Cardiac muscle cell (in vitro differentiated cells and primary cell): ENCODE results near the gene MRPL24. TPM values are rescaled to one million over a fixed set of nuclear protein-coding genes. Genes with fewer than 3 reads are reported as not detected.

Experiments
- DNase-seq, 2 donors: peaks; one replicate each; pipeline versions ENCODE4 v3.0.0 to v3.0.0-alpha.2; 2010 to 2017; ENCODE audit warnings: low read depth in 1 of 2, low spot score in 1 of 2
- H3K27ac ChIP-seq: fragments of 200-600 bp; sonication (generic); 2 replicates; pipeline ENCODE4 v1.5.1; 2016
- H3K27me3 ChIP-seq: fragments of 200-600 bp; sonication (generic); 2 replicates; pipeline ENCODE4 v1.6.0; 2016; ENCODE audit warnings: control low read depth
- H3K36me3 ChIP-seq: fragments of 200-600 bp; sonication (generic); 2 replicates; pipeline ENCODE4 v1.5.1; 2016; ENCODE audit warnings: control low read depth
- H3K4me1 ChIP-seq: fragments of 200-600 bp; sonication (generic); 2 replicates; pipeline ENCODE4 v1.8.1; 2017; ENCODE audit warnings: low read depth, mild to moderate bottlenecking, mixed run types
- H3K4me3 ChIP-seq: fragments of 200-600 bp; sonication (generic); 2 replicates; pipeline ENCODE4 v1.5.1; 2016; ENCODE audit warnings: mild to moderate bottlenecking
- H3K9me3 ChIP-seq: fragments of 200-600 bp; sonication (generic); 2 replicates; pipeline ENCODE4 v1.5.1; 2017; ENCODE audit warnings: low read depth, mild to moderate bottlenecking, control low read depth
- polyA plus RNA-seq: library from polyadenylated mRNA; unstranded; fragments of >200 nt; fragmentation: Nextera tagmentation; extraction: Ambion mirVana; gene quantifications from 2 replicates; pipeline ENCODE4 v1.2.1, GENCODE V29; 2016
- total RNA-seq: library from RNA; depleted of rRNA; stranded (reverse); fragments of >200 nt; gene quantifications from 2 replicates; pipeline ENCODE4 v1.2.3, GENCODE V29; 2016
- TF ChIP-seq, protein P1 (sequence below): IDR thresholded peaks from 2 replicates; pipeline ENCODE4 v1.5.1; 2012; ENCODE audit warnings: low read depth, mild to moderate bottlenecking, low read length

The MRPL24 gene
- total and polyA plus RNA-seq, 2 experiments from 2014 or later = 34.9 to 77.7 TPM

DNA sequence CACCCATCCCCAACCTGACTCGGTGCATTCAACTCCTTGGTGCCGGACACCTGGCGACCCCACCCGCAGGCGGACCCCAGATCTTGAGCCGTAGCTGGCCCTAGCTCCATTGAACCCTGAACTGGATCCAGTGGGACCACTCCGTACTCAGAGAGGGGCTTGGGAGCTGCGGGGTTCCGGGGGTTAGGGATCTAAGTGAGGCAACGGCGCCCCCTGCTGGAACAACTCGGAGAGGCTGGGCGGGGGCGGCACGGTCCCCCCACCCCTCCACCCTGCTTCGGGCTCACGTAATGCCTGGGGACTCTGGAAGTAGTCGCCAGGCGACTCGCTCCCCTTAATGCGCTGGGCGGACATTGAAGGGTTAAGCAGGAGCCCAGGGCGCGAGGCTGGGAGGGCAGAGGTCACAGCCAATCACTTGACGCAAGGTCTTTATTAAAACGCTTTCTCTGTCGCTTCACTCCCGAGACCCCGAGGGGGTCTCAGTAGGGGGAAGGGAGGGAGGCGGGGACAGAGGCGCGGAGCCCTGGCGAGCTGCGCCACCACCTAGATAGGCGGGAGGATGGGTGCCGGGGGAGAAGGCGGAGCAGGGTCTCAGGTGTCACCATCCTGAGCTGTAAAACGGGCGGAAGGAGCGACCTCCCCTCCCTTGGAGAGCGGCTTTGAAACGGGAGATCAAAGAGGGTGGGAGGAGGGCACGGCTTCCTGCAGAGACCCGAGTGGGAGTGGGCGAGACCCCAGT, 34.8 kb downstream of the MRPL24 start:
- peak; percentile 71 to 85 for DNase-seq
- H3K27ac ChIP-seq = peak overlapping the region; percentile 80
- H3K36me3 ChIP-seq = no peaks in the 10 kb centered on the region
- H3K27me3 ChIP-seq = no peaks in the 10 kb centered on the region
- TF ChIP-seq, protein P1, sequence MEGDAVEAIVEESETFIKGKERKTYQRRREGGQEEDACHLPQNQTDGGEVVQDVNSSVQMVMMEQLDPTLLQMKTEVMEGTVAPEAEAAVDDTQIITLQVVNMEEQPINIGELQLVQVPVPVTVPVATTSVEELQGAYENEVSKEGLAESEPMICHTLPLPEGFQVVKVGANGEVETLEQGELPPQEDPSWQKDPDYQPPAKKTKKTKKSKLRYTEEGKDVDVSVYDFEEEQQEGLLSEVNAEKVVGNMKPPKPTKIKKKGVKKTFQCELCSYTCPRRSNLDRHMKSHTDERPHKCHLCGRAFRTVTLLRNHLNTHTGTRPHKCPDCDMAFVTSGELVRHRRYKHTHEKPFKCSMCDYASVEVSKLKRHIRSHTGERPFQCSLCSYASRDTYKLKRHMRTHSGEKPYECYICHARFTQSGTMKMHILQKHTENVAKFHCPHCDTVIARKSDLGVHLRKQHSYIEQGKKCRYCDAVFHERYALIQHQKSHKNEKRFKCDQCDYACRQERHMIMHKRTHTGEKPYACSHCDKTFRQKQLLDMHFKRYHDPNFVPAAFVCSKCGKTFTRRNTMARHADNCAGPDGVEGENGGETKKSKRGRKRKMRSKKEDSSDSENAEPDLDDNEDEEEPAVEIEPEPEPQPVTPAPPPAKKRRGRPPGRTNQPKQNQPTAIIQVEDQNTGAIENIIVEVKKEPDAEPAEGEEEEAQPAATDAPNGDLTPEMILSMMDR = peak; percentile 79
- no peaks in the 10 kb centered on the region for H3K9me3 ChIP-seq
- peak overlapping the region; percentile 77 for H3K4me3 ChIP-seq
- H3K4me1 ChIP-seq = peaks cover 54% of the 10 kb centered on the region

DNA sequence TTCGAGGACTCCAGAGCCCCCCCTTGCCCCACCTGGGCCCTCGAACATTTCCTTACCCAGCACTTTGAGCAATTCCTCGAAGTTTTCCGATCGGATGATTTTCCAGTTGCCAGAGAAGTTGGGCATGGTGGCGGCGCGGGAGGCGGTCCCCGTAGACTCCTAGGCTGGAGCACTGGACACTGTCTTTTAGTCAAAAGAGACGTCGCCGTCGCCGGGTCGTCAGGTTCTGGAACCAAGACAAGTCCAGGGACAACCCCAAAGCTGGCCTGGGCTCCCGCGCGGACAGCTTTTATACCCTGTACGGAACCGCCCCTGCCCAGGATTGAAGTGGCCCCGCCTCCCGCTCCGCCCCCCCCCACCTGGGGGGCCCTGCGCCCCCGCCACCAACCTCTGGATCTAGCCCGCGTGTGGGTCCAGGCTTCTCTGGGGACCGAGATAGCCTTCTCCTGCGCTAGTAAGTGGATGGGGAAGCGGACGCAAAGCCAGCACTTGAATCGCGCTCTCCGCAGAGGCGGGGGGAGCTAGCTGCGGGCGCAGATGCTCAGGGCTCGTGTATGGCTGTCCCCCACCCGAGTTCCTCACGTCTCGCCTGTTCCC, 35.5 kb downstream of the MRPL24 start, which contains the start of gene CRABP2:
TSS of gene CRABP2 (minus strand) at position 263 of the 597 bp plus-strand sequence. CDS start at position 126, 137 bp downstream.
- peak within 1 kb of the TSS; percentile 80 for H3K27ac ChIP-seq
- H3K4me3 ChIP-seq = peak within 1 kb of the TSS; percentile 77
- DNase-seq = peak; percentile 53 to 86
- H3K9me3 ChIP-seq = no peaks in the 10 kb centered on the region
- TF ChIP-seq, protein P1 = no peak
- peaks cover 47% of the 10 kb centered on the region for H3K4me1 ChIP-seq
- H3K36me3 ChIP-seq = peaks cover 4% of the 10 kb centered on the region
- H3K27me3 ChIP-seq = no peaks in the 10 kb centered on the region

DNA sequence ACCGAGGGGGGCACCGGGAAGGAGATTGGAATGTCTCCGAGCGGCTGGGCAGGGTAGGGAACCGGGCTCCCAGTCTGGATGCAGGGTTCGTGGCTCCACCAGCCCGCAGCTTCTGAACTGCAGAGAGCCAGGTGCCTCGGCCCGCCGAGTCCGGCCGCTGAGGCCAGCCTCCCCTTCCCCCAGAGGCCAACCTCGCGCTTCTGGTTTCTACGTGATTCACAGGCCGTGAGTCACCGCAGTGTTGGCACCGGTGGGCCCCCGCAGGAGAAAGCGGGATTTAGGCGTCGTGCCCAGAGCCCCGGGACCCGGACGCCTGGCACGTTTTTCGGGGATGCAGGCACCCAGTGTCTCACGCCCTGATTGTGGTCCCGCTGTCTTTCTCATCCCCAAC, 36.0 kb downstream of the MRPL24 start:
- peak overlapping the region; percentile 77 for H3K4me3 ChIP-seq
- H3K4me1 ChIP-seq = peaks cover 42% of the 10 kb centered on the region
- peak in 1 of 2 donors; percentile 67 for DNase-seq
- H3K27me3 ChIP-seq = no peaks in the 10 kb centered on the region
- TF ChIP-seq, protein P1 = no peak
- peak overlapping the region; percentile 80 for H3K27ac ChIP-seq
- H3K9me3 ChIP-seq = no peaks in the 10 kb centered on the region
- H3K36me3 ChIP-seq = peaks cover 9% of the 10 kb centered on the region

DNA sequence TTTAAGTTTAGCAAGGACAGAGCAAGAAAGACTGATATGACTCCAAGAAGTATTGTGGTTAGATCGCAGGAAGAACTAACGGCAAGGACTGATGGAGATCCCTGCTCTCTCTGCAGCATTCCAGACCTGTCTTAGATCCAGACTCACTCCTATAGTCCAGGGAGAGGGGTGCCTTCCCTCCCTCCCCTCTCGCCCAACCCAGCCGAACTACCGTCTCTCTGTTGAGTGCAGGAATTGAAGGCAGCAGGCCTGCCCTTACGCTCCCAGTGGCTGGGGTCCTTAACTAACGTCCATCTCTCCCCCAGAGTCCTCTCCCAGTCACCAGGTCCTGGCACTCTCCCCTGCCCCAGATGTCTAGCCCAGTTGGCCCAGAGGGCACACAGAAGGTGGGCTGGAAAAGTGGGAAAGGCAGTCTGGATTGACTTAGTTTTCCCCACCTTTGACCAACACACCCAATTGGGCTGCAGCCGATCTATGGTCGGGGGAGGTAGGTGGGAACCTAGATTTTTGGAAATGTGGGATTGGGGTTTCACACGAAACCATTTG, 36.6 kb downstream of the MRPL24 start:
- TF ChIP-seq, protein P1 = no peak
- DNase-seq = no peak
- no peaks in the 10 kb centered on the region for H3K9me3 ChIP-seq
- peak overlapping the region; percentile 80 for H3K27ac ChIP-seq
- H3K36me3 ChIP-seq = peaks cover 15% of the 10 kb centered on the region
- peak overlapping the region; percentile 77 for H3K4me3 ChIP-seq
- no peaks in the 10 kb centered on the region for H3K27me3 ChIP-seq
- H3K4me1 ChIP-seq = peaks cover 35% of the 10 kb centered on the region

DNA sequence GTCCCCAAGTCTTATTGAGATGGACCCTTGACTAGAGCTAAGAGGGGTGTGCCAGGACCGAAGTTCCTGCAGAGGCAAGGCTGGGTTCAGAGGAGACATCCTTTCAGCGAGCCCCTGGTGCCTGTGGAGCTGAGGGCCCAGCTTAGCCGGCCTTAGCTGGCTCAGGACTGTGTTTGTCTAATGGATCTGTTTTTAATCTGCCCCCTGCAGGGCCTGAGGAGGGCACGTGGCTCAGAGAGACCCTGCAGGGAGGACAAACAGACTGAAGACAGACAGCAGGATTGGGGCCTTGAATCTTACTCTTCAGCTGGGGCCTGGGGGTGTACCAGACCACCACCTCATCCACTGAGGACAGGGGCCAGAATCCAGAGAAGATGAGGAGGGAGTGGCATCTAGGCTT, 37.1 kb downstream of the MRPL24 start:
- no peak for DNase-seq
- Histone ChIP-seq H3K4me3 (peak overlapping the region; percentile 77), H3K27me3 (no peaks in the 10 kb centered on the region), H3K36me3 (peaks cover 18% of the 10 kb centered on the region), H3K9me3 (no peaks in the 10 kb centered on the region), H3K4me1 (peaks cover 30% of the 10 kb centered on the region), H3K27ac (no peak overlapping the region)
- TF ChIP-seq, protein P1 = no peak
